Hepatocyte (in vitro differentiated cells): ENCODE measurements around the gene SLC12A7.

Experiments
- CTCF ChIP-seq: fragments of 200-600 bp; sonication (generic); IDR thresholded peaks from 2 replicates; pipeline ENCODE4 v1.5.1; 2016; ENCODE audit warnings: antibody characterized with exemption, mild to moderate bottlenecking; ENCODE audit not compliant: poor library complexity
- EZH2 ChIP-seq: fragments of 200-600 bp; sonication (generic); IDR thresholded peaks from 2 replicates; pipeline ENCODE4 v1.6.1; 2016; ENCODE audit warnings: antibody characterized with exemption, mild to moderate bottlenecking, borderline replicate concordance
- EZH2phosphoT487 ChIP-seq: fragments of 200-600 bp; sonication (generic); IDR thresholded peaks from one replicate; pipeline ENCODE4 v1.6.1; 2018; ENCODE audit warnings: antibody characterized with exemption, mild to moderate bottlenecking, low read depth, moderate library complexity; ENCODE audit not compliant: unreplicated experiment, severe bottlenecking

- TF ChIP-seq EZH2 (no peak), CTCF (no peak), EZH2phosphoT487 (no peak)
Measured at GRCh38 chr5:1132570-1132969, 20.7 kb upstream of the SLC12A7 start.
